H9 (cell line): ENCODE data around the gene GALNT16. TPM values are rescaled to one million over a fixed set of nuclear protein-coding genes. Genes with fewer than 3 reads are reported as not detected.

ENCODE experiments used
- DNase-seq: peaks from one replicate; pipeline ENCODE4 v3.0.0-alpha.2; 2017
- H2AFZ ChIP-seq: one replicate; pipeline ENCODE4 v1.6.1; 2013; ENCODE audit warnings: mild to moderate bottlenecking, low read length, control low read depth, moderate library complexity
- H2AK5ac ChIP-seq: 2 replicates; pipeline ENCODE4 v1.6.1; 2013; ENCODE audit warnings: low read length, control low read depth, mixed read lengths; ENCODE audit not compliant: insufficient read length
- H2BK120ac ChIP-seq: one replicate; pipeline ENCODE4 v1.6.1; 2013; ENCODE audit warnings: low read depth, mild to moderate bottlenecking, low read length, control low read depth, inconsistent platforms; ENCODE audit not compliant: poor library complexity, severe bottlenecking
- H2BK12ac ChIP-seq: 2 replicates; pipeline ENCODE4 v1.6.1; 2013; ENCODE audit warnings: low read length, control low read depth, mixed read lengths, low read depth; ENCODE audit not compliant: insufficient read length
- H2BK15ac ChIP-seq: 2 replicates; pipeline ENCODE4 v1.6.1; 2013; ENCODE audit warnings: low read depth, low read length, control low read depth
- H2BK20ac ChIP-seq: one replicate; pipeline ENCODE4 v1.6.1; 2013; ENCODE audit warnings: low read depth, mild to moderate bottlenecking, low read length, control low read depth, inconsistent platforms; ENCODE audit not compliant: poor library complexity, severe bottlenecking
- H2BK5ac ChIP-seq: 2 replicates; pipeline ENCODE4 v1.6.1; 2013; ENCODE audit warnings: low read length, control low read depth, mixed read lengths; ENCODE audit not compliant: insufficient read length
- H3K14ac ChIP-seq: 2 replicates; pipeline ENCODE4 v1.6.1; 2013; ENCODE audit warnings: low read length, control low read depth; ENCODE audit not compliant: insufficient read depth
- H3K18ac ChIP-seq: 2 replicates; pipeline ENCODE4 v1.6.1; 2013; ENCODE audit warnings: low read depth, mild to moderate bottlenecking, mixed read lengths, low read length, control low read depth; ENCODE audit not compliant: insufficient read length
- H3K23ac ChIP-seq: 2 replicates; pipeline ENCODE4 v1.6.1; 2013; ENCODE audit warnings: low read length, control low read depth, mixed read lengths, low read depth; ENCODE audit not compliant: insufficient read length
- H3K23me2 ChIP-seq: 2 replicates; pipeline ENCODE4 v1.6.1; 2013; ENCODE audit warnings: low read depth, mild to moderate bottlenecking, mixed read lengths, low read length, control low read depth; ENCODE audit not compliant: insufficient read length, poor library complexity, severe bottlenecking
- H3K27ac ChIP-seq: 2 replicates; pipeline ENCODE4 v1.5.1; 2013; ENCODE audit warnings: low read length, control low read depth, mixed read lengths, low read depth; ENCODE audit not compliant: insufficient read length
- H3K27me3 ChIP-seq: 2 replicates; pipeline ENCODE4 v1.6.1; 2013; ENCODE audit warnings: low read length, control low read depth, inconsistent platforms; ENCODE audit not compliant: insufficient read depth
- H3K4ac ChIP-seq: 2 replicates; pipeline ENCODE4 v1.6.1; 2013; ENCODE audit warnings: low read depth, mild to moderate bottlenecking, control low read depth, inconsistent platforms, low read length, moderate library complexity
- H3K4me1 ChIP-seq: 2 replicates; pipeline ENCODE4 v1.6.1; 2013; ENCODE audit warnings: low read length, control low read depth, inconsistent platforms; ENCODE audit not compliant: insufficient read depth
- H3K4me2 ChIP-seq: 2 replicates; pipeline ENCODE4 v1.6.1; 2013; ENCODE audit warnings: low read length, control low read depth, mixed read lengths; ENCODE audit not compliant: insufficient read length, insufficient read depth
- H3K56ac ChIP-seq: 2 replicates; pipeline ENCODE4 v1.6.1; 2013; ENCODE audit warnings: low read depth, mild to moderate bottlenecking, mixed read lengths, low read length, control low read depth; ENCODE audit not compliant: insufficient read length
- H3K79me1 ChIP-seq: 2 replicates; pipeline ENCODE4 v1.6.1; 2013; ENCODE audit warnings: low read depth, mild to moderate bottlenecking, moderate library complexity, low read length, control low read depth, inconsistent platforms; ENCODE audit not compliant: insufficient read depth, poor library complexity, severe bottlenecking
- H3K79me2 ChIP-seq: 2 replicates; pipeline ENCODE4 v1.6.1; 2013; ENCODE audit warnings: low read length, control low read depth, inconsistent platforms; ENCODE audit not compliant: insufficient read depth
- H3K9ac ChIP-seq: 2 replicates; pipeline ENCODE4 v1.6.1; 2013; ENCODE audit warnings: low read length, control low read depth, mixed read lengths; ENCODE audit not compliant: insufficient read length; ENCODE audit errors: extremely low read depth
- H3K9me3 ChIP-seq: one replicate; pipeline ENCODE4 v1.6.1; 2013; ENCODE audit warnings: low read depth, low read length, inconsistent platforms; ENCODE audit not compliant: control insufficient read depth
- H3T11ph ChIP-seq: one replicate; pipeline ENCODE4 v1.6.1; 2013; ENCODE audit warnings: mild to moderate bottlenecking, low read length, control low read depth, inconsistent platforms
- H4K20me1 ChIP-seq: one replicate; pipeline ENCODE4 v1.6.1; 2013; ENCODE audit not compliant: control insufficient read depth, insufficient read length, insufficient read depth
- H4K5ac ChIP-seq: 2 replicates; pipeline ENCODE4 v1.6.1; 2013; ENCODE audit warnings: low read depth, mild to moderate bottlenecking, mixed read lengths, low read length, control low read depth; ENCODE audit not compliant: insufficient read length
- H4K8ac ChIP-seq: replicated peaks from 2 replicates; pipeline ENCODE4 v1.6.1; 2013; ENCODE audit warnings: low read length, control low read depth, mixed read lengths, low read depth; ENCODE audit not compliant: insufficient read length
- H4K91ac ChIP-seq: 2 replicates; pipeline ENCODE4 v1.6.1; 2013; ENCODE audit warnings: low read depth, mild to moderate bottlenecking, moderate library complexity, mixed read lengths, low read length, control low read depth; ENCODE audit not compliant: insufficient read length
- H3K27ac Mint-ChIP-seq, 3 experiments: 2 replicates in 2 of 3; 3 replicates in 1 of 3; pipeline ENCODE4 v1.8.0; 2020 to 2021; ENCODE audit warnings: mixed read lengths in 3 of 3, mild to moderate bottlenecking in 1 of 3, moderate library complexity in 1 of 3
- H3K27me3 Mint-ChIP-seq: 2 replicates; pipeline ENCODE4 v1.8.0; 2021; ENCODE audit warnings: low read depth, mild to moderate bottlenecking, moderate library complexity, mixed read lengths
- H3K36me3 Mint-ChIP-seq, 3 experiments: 2 replicates in 2 of 3; 3 replicates in 1 of 3; pipeline ENCODE4 v1.8.0; 2020 to 2021; ENCODE audit warnings: low read depth in 3 of 3, mixed read lengths in 3 of 3; ENCODE audit not compliant: insufficient read depth in 1 of 3
- H3K4me1 Mint-ChIP-seq, 2 experiments: 2 replicates each; pipeline ENCODE4 v1.8.0; 2020; ENCODE audit warnings: mixed read lengths in 2 of 2
- H3K4me3 Mint-ChIP-seq, 2 experiments: 2 replicates in 1 of 2; 3 replicates in 1 of 2; pipeline ENCODE4 v1.8.0; 2020 to 2021; ENCODE audit warnings: mild to moderate bottlenecking in 2 of 2, mixed read lengths in 2 of 2, moderate library complexity in 1 of 2
- H3K9me3 Mint-ChIP-seq, 2 experiments: 2 replicates in 1 of 2; 3 replicates in 1 of 2; pipeline ENCODE4 v1.8.0; 2020; ENCODE audit warnings: mild to moderate bottlenecking in 2 of 2, mixed read lengths in 2 of 2, moderate library complexity in 1 of 2
- CTCF ChIP-seq: fragments of 200-600 bp; sonication (generic); conservative IDR thresholded peaks from 3 replicates; pipeline ENCODE4 v1.8.0; 2021; ENCODE audit warnings: antibody characterized with exemption, mild to moderate bottlenecking
- WGBS: extraction: QIAGEN DNeasy Blood & Tissue Kit; methylation state at CpG from one replicate; pipeline ENCODE4 v1.1.7; 2013; ENCODE audit warnings: missing lambda C conversion rate, low lambda C conversion rate, mixed read lengths; ENCODE audit not compliant: insufficient read length; ENCODE audit errors: extremely low coverage; 5-methylcytosine and 5-hydroxymethylcytosine counted together
- total RNA-seq: library from RNA; stranded (reverse); gene quantifications from 2 replicates; pipeline ENCODE4 v1.2.1, GENCODE V29; 2021

GALNT16 gene
- total RNA-seq, 1 experiment from 2014 or later, result 2.3 TPM

GRCh38 chr14:69282448-69282847 is 22.5 kb downstream of the GALNT16 start:
- H3K4ac ChIP-seq, result no peak overlapping the region
- H2BK5ac ChIP-seq, result no peak overlapping the region
- no peak overlapping the region for H3K4me2 ChIP-seq
- DNase-seq, result no peak
- H2AK5ac ChIP-seq, result no peak overlapping the region
- H3K36me3 Mint-ChIP-seq, result no peaks in the 10 kb centered on the region; a peak in 1 of 7 replicates
- peaks cover 2% of the 10 kb centered on the region for H3K23me2 ChIP-seq
- H3K9me3 Mint-ChIP-seq, result no peaks in the 10 kb centered on the region
- no CpG with 5 or more reads among the region's 6 CpGs for WGBS
- H4K5ac ChIP-seq, result no peak overlapping the region
- no peak overlapping the region for H3K27ac ChIP-seq
- H3K27me3 Mint-ChIP-seq, result peaks cover 6% of the 10 kb centered on the region
- H4K20me1 ChIP-seq, result no peaks in the 10 kb centered on the region
- H2BK15ac ChIP-seq, result no peak overlapping the region
- no peak overlapping the region for H2BK12ac ChIP-seq
- H4K91ac ChIP-seq, result no peak overlapping the region
- no peak overlapping the region for H2BK20ac ChIP-seq
- H2BK120ac ChIP-seq, result no peak overlapping the region
- no peaks in the 10 kb centered on the region for H3K79me1 ChIP-seq
- H3K9ac ChIP-seq, result no peak overlapping the region
- no peak overlapping the region for H3K56ac ChIP-seq
- no peaks in the 10 kb centered on the region for H3K9me3 ChIP-seq
- no peak overlapping the region for H3T11ph ChIP-seq
- TF ChIP-seq CTCF, result no peak
- H4K8ac ChIP-seq, result no peak overlapping the region
- no peak overlapping the region for H3K4me3 Mint-ChIP-seq
- no peaks in the 10 kb centered on the region for H3K79me2 ChIP-seq
- no peaks in the 10 kb centered on the region for H3K4me1 ChIP-seq
- no peak overlapping the region for H3K18ac ChIP-seq
- H3K23ac ChIP-seq, result no peak overlapping the region
- H3K14ac ChIP-seq, result no peak overlapping the region
- H2AFZ ChIP-seq, result no peak overlapping the region
- no peaks in the 10 kb centered on the region for H3K27me3 ChIP-seq
- H3K27ac Mint-ChIP-seq, result no peak overlapping the region; a peak in 1 of 7 replicates
- peaks cover 1% of the 10 kb centered on the region in 2 experiments; a peak in 2 of 4 replicates for H3K4me1 Mint-ChIP-seq
